H7 (cell line): ENCODE measurements around the gene SLC7A8. TPM values are rescaled to one million over a fixed set of nuclear protein-coding genes. Genes with fewer than 3 reads are reported as not detected.

ENCODE experiments used
- DNase-seq: peaks from one replicate; pipeline ENCODE4 v3.0.0; 2012
- H3K27me3 ChIP-seq: 2 replicates; pipeline ENCODE4 v1.6.0; 2011; ENCODE audit warnings: mild to moderate bottlenecking, low read length; ENCODE audit not compliant: control insufficient read depth, insufficient read depth
- H3K36me3 ChIP-seq: replicated peaks from 2 replicates; pipeline ENCODE4 v1.5.1; 2011; ENCODE audit warnings: low read length; ENCODE audit not compliant: control insufficient read depth, insufficient read depth
- H3K4me3 ChIP-seq: 2 replicates; pipeline ENCODE4 v1.5.1; 2011; ENCODE audit warnings: low read depth, mild to moderate bottlenecking, control low read depth, low read length, moderate library complexity; ENCODE audit not compliant: insufficient read depth
- total RNA-seq: library from RNA; depleted of rRNA; stranded (reverse); fragments of >200 nt; shearing (Covaris generic); gene quantifications from 2 replicates; pipeline ENCODE4 v1.2.3, GENCODE V29; 2014

The SLC7A8 gene
- total RNA-seq, 1 experiment from 2014 or later: 66.7 TPM

DNA sequence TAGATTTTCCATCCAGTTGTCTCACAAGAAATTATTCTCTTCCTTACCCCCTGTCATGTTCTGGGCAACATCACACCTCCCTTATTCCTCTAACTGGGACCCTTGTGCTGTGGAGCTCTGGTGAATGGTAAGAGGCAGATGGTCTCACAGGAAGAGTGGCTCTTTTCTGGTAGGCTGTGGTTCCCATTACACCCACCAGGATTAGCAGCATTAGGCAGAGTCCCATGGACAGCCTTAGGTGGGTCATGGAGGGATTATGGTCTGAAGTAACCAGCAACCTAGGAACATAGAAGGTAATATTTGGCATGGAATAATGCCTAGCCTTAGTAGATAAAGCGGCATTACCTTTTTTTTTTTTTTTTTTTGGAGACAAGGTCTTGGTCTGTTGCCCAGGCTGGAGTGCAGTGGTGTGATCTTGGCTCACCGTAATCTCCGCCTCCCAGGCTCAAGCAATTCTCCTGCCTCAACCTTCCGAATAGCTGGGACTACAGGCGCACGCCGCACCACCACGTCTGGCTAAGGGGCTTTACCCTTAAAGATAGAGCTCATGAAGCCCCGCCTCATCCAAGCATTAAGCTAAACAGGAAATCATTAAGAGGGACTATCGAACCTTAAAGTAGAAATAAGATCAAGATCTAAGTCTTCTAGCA is 84.1 kb downstream of the SLC7A8 start:
- no peak overlapping the region for H3K4me3 ChIP-seq
- H3K27me3 ChIP-seq: no peaks in the 10 kb centered on the region; the same call in 1 of the 2 replicates
- no peak for DNase-seq
- peaks cover 9% of the 10 kb centered on the region for H3K36me3 ChIP-seq

DNA sequence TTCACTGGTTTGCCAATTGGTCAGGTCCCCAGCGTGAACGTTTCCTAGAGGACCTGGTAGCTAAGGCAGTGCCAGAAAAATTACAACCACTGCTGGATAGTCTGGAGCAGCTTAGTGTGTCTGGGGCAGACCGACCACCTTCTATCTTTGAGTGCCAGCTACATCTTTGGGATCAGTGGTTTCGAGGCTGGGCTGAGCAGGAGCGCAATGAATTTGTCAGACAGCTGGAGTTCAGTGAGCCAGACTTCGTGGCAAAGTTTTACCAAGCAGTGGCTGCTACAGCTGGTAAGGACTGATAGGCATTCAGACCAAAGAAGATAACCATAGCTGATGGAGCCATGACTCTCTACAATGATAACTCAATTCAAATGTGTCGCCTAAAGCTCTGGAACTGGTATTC is 85.7 kb downstream of the SLC7A8 start:
- Histone ChIP-seq H3K27me3 (no peaks in the 10 kb centered on the region), H3K4me3 (no peak overlapping the region), H3K36me3 (peaks cover 14% of the 10 kb centered on the region)
- no peak for DNase-seq

- peak within 1 kb of the TSS; percentile 92 for H3K4me3 ChIP-seq
- peak; percentile 97 for DNase-seq
- peaks cover 26% of the 10 kb centered on the region for H3K36me3 ChIP-seq
Measured at GRCh38 chr14:23095196-23096108, 88.0 kb downstream of the SLC7A8 start, which contains the start of gene C14orf119. TSS of gene C14orf119 (plus strand) at chr14:23095505. CDS start at chr14:23097659, 2,154 bp downstream.

GRCh38 chr14:23094666-23095195 is 88.7 kb downstream of the SLC7A8 start, which contains the start of gene ACIN1:
TSS of gene ACIN1 (minus strand) at chr14:23095136. CDS start at chr14:23095112, 24 bp downstream.
- Histone ChIP-seq H3K4me3 (peak within 1 kb of the TSS; percentile 92), H3K27me3 (no peaks in the 10 kb centered on the region), H3K36me3 (peaks cover 32% of the 10 kb centered on the region)
- peak; percentile 89 for DNase-seq

More at GRCh38 chr14:23095196-23096108, 88.0 kb downstream of the SLC7A8 start, which contains the start of gene C14orf119:
- no peaks in the 10 kb centered on the region for H3K27me3 ChIP-seq

GRCh38 chr14:23093991-23094665 is 89.3 kb downstream of the SLC7A8 start:
- Histone ChIP-seq H3K4me3 (peak overlapping the region; percentile 92), H3K27me3 (no peaks in the 10 kb centered on the region), H3K36me3 (peaks cover 37% of the 10 kb centered on the region)
- DNase-seq: peak; percentile 93

GRCh38 chr14:23093526-23093925 is 89.9 kb downstream of the SLC7A8 start:
- no peak overlapping the region for H3K4me3 ChIP-seq
- DNase-seq: no peak
- peaks cover 39% of the 10 kb centered on the region for H3K36me3 ChIP-seq
- no peaks in the 10 kb centered on the region for H3K27me3 ChIP-seq

DNA sequence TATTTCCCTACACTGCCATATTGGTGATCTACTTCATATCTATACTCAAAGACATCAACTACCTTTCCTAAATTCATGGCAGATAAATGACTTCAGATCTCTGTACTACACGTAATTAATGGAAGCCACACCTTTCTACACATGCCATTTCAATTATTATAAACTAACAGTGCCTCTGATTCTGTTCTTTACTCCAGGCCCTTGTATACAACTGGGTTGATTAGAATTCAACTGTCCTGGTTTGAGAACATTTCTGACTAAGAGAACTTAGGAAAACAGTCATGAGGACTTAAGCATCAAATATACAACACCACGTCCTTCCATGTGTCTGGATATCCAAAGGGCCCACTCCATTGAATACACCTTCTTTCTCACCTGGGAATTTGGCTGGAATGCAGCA is 90.4 kb downstream of the SLC7A8 start:
- Histone ChIP-seq H3K4me3 (no peak overlapping the region), H3K36me3 (peaks cover 40% of the 10 kb centered on the region), H3K27me3 (no peaks in the 10 kb centered on the region)
- DNase-seq: no peak

DNA sequence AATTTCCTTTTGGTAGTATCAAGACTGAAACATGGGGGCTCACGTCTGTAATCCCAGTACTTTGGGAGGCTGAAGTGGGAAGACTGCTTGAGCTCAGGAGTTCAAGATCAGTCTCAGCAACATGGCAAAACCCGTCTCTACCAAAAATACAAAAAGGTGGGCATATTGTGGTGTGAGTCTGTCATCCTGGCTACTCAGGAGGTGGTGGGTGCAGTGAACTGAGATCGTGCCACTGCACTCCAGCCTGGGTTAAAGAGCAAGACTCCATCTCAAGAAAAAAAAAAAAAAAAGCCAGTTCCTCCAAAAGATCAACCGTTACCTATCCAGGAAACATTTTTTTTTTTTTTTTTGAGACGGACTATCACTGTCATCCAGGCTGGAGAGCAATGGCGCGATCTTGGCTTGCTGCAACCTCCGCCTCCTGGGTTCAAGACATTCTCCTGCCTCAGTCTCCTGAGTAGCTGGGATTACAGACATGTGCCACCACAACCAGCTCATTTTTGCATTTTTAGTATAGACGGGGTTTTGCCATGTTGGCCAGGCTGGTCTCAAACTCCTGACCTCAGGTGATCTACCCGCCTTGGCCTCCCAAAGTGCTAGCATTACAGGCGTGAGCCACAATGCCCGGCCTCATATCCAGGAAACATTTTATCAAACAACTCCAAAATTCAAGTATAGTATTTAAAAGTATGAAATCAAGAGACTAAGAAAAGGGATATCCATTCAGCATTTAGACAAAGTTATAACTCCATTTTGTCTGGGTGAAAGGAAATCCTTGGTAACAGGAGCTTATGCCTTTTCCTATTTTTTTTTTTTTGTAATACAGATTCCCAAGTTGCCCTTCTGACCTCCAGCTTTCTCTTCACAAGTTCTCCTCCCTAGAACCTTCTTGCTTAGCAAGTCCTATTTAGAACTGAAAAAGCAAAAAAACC is 91.9 kb downstream of the SLC7A8 start:
- Histone ChIP-seq H3K36me3 (peaks cover 36% of the 10 kb centered on the region), H3K4me3 (no peak overlapping the region), H3K27me3 (no peaks in the 10 kb centered on the region)
- no peak for DNase-seq

GRCh38 chr14:23090254-23090636 is 93.2 kb downstream of the SLC7A8 start:
- H3K27me3 ChIP-seq: no peaks in the 10 kb centered on the region
- H3K4me3 ChIP-seq: no peak overlapping the region
- no peak for DNase-seq
- H3K36me3 ChIP-seq: peaks cover 39% of the 10 kb centered on the region

DNA sequence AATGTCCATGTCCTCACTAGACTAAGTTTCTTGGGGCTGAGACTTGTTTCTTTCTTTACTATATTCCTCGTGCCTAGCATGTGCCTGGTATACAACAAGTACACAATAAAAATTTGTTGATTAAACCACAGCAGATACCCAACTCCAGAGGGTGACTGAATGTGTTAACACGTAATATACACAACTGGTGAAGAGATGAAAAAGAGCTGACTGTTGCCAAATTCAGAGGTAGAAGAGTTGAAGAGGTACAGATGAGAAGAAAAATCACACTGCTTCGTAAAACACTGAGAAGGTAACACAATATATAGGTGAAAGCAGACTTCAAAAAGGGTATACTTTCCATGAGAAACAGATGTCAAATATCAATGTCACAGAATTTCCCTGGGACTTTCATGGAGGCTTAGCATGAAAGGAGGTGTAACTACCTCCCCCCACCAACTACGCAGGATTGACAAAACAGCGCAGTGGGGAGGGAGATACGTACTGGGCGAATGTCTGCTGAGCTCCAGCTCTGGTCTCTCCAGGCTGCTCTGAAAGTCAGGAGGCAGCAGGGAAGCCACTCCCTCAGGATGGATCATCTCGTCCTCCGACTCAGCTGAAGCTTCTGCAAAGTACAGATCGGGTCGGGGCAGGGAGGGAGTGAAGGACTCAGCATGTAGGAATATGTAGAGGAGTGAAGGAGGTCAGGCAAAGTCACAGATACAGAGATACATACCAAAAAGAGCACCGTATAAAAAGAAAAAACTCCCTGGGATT is 93.8 kb downstream of the SLC7A8 start:
- Histone ChIP-seq H3K36me3 (peaks cover 39% of the 10 kb centered on the region), H3K4me3 (no peak overlapping the region), H3K27me3 (no peaks in the 10 kb centered on the region)
- no peak for DNase-seq

DNA sequence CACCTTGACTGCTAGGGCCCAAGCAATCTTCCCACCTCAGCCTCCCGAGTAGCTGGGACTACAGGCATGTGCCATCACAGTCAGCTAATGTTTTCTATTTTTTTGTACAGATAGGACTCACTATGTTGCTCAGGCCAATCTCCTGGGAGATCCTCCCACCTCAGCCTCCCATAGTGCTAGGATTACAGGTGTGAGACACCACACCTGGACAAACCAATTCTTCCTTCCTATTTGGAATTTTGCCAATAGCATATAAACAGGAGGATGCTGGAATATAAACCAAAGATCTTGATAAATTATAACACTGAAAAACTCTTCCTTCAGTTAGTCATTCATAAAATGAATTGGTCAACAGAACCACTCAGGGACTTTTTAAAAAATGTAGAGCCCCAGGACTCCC is 96.9 kb downstream of the SLC7A8 start:
- H3K4me3 ChIP-seq: no peak overlapping the region
- no peak for DNase-seq
- H3K36me3 ChIP-seq: peaks cover 28% of the 10 kb centered on the region
- H3K27me3 ChIP-seq: no peaks in the 10 kb centered on the region

DNA sequence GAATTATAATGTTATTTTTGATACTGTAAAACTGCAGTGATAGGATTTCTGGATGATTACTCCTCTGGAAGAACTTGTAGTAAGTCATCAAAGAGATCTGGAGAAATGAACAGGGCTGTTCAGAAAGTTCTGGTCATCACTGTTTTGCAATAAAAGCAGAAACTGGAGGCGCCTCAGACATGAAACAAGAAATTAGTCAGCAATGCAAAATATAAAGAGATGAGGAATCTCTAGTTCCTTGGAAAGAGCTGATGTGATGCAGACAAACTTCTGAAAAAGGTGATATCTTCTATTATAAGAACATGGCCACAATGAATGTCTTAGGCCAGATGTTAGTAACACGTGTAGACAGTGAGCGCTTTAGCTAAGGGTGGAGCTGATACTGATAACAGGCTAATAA is 98.0 kb downstream of the SLC7A8 start:
- no peak for DNase-seq
- Histone ChIP-seq H3K36me3 (peaks cover 28% of the 10 kb centered on the region), H3K4me3 (no peak overlapping the region), H3K27me3 (no peaks in the 10 kb centered on the region)

DNA sequence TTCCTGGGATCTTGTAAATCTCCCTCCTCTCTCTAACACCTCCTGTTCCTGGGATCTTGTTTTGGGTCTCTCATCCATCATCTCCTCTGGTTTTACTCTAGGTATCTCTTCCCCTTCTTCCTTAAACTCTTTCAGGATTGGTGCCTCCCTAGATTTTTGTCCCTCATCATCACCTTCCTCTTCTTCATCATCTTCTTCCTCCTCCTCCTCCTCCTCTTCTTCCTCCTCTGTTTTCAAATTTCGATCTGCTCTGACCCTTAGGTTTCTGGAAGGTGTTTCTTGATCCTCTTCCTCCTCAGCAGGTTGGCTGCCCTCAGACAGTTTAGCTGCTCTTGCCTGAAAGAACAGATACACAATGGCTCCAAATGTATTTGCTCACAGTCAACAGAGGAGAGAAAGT is 103.0 kb downstream of the SLC7A8 start:
- Histone ChIP-seq H3K36me3 (peaks cover 42% of the 10 kb centered on the region), H3K27me3 (no peaks in the 10 kb centered on the region), H3K4me3 (no peak overlapping the region)
- no peak for DNase-seq
